NCI-H1105 (cell line): ENCODE data around the gene ADAMTSL2.

Experiments
- DNase-seq: peaks from one replicate; lab custom pipeline; 2025; lab: John Stamatoyannopoulos, UW

Gene ADAMTSL2

GRCh38 chr9:133606708-133607025, 72.2 kb downstream of the ADAMTSL2 start:
- DNase-seq, result peak; percentile 62

GRCh38 chr9:133607381-133607780, 72.9 kb downstream of the ADAMTSL2 start:
- DNase-seq, result no peak

GRCh38 chr9:133607976-133608375, 73.5 kb downstream of the ADAMTSL2 start:
- no peak for DNase-seq

- DNase-seq, result no peak
These were observed 73.9 kb downstream of the ADAMTSL2 start for GRCh38 chr9:133608382-133608781.

- no peak for DNase-seq
These were observed 74.4 kb downstream of the ADAMTSL2 start for GRCh38 chr9:133608889-133609288.

- no peak for DNase-seq
These were observed 75.0 kb downstream of the ADAMTSL2 start, which contains the start of gene FAM163B for GRCh38 chr9:133609311-133610098. FAM163B (minus strand) TSS chr9:133609389; CDS start chr9:133580223, 29,166 bp downstream.

- peak; percentile 98 for DNase-seq
These were observed 76.3 kb downstream of the ADAMTSL2 start for GRCh38 chr9:133610845-133611244.

- no peak for DNase-seq
These were observed 77.5 kb downstream of the ADAMTSL2 start for GRCh38 chr9:133612051-133612450.

GRCh38 chr9:133612816-133613215, 78.3 kb downstream of the ADAMTSL2 start:
- peak; percentile 63 for DNase-seq

- DNase-seq, result no peak
These were observed 78.9 kb downstream of the ADAMTSL2 start for GRCh38 chr9:133613432-133613831.

GRCh38 chr9:133614056-133614455, 79.6 kb downstream of the ADAMTSL2 start:
- no peak for DNase-seq

- DNase-seq, result no peak
These were observed 80.2 kb downstream of the ADAMTSL2 start for GRCh38 chr9:133614678-133615077.

GRCh38 chr9:133615186-133615585, 80.7 kb downstream of the ADAMTSL2 start:
- no peak for DNase-seq

GRCh38 chr9:133615606-133616188, 81.2 kb downstream of the ADAMTSL2 start:
- no peak for DNase-seq

- DNase-seq, result no peak
These were observed 82.3 kb downstream of the ADAMTSL2 start for GRCh38 chr9:133616643-133617405.

GRCh38 chr9:133618726-133619125, 84.2 kb downstream of the ADAMTSL2 start:
- no peak for DNase-seq

GRCh38 chr9:133619791-133620190, 85.3 kb downstream of the ADAMTSL2 start:
- DNase-seq, result no peak

GRCh38 chr9:133621725-133622267, 87.3 kb downstream of the ADAMTSL2 start:
- no peak for DNase-seq

GRCh38 chr9:133622555-133622954, 88.1 kb downstream of the ADAMTSL2 start:
- DNase-seq, result no peak
